ENCODE measurements around the gene CCDC171.

DNA sequence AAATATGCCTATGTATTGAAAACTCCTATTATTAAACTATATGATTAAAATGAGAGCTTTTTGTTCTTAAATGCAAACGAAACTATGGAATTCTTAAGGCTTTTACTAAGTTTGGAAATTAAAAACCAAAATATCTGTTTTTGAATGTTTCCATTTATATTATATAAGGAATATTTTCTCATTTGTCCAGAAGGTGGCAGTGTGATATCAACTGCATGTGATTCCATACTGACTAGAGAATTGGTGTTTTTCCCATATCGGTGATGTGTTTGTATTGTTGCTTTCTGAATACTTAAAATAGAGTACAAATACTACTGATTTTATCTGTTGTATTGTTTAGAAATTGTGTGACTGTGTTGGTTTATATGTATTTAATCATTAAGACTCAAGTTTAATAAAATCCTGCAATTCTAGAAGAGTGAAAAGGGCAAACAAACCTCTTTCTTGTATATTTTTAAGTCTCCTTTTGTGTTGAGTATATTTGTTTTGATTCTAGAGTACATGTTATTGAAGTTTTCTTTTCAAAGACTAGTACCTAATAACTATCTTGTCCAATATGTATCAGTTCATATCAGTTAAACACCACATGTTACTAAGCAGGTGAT lies 320.8 kb downstream of the CCDC171 start:
- TF ChIP-seq POLR2A (IDR thresholded peaks at IDR 0.05) = no peak
- TF ChIP-seq, protein P1, sequence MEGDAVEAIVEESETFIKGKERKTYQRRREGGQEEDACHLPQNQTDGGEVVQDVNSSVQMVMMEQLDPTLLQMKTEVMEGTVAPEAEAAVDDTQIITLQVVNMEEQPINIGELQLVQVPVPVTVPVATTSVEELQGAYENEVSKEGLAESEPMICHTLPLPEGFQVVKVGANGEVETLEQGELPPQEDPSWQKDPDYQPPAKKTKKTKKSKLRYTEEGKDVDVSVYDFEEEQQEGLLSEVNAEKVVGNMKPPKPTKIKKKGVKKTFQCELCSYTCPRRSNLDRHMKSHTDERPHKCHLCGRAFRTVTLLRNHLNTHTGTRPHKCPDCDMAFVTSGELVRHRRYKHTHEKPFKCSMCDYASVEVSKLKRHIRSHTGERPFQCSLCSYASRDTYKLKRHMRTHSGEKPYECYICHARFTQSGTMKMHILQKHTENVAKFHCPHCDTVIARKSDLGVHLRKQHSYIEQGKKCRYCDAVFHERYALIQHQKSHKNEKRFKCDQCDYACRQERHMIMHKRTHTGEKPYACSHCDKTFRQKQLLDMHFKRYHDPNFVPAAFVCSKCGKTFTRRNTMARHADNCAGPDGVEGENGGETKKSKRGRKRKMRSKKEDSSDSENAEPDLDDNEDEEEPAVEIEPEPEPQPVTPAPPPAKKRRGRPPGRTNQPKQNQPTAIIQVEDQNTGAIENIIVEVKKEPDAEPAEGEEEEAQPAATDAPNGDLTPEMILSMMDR (IDR thresholded peaks at IDR 0.05) = peak; percentile 65 to 77 (median 71)

All from right lobe of liver (tissue), 4 donors.